Fibroblast of peridontal ligament (primary cell): ENCODE results near the gene PEX16.

Experiments
- DNase-seq: peaks from one replicate; pipeline ENCODE4 v3.0.0-alpha.2; 2010; ENCODE audit errors: extremely low read depth

The PEX16 gene

GRCh38 chr11:45917623-45918330 is at the start of gene PEX16:
PEX16 (minus strand) TSS chr11:45917877; CDS start chr11:45917811, 66 bp downstream.
- peak; percentile 99 for DNase-seq

- peak; percentile 86 for DNase-seq
These were observed 47.3 kb upstream of the PEX16 start for GRCh38 chr11:45964911-45965389.

- DNase-seq: no peak
These were observed 44.1 kb upstream of the PEX16 start for GRCh38 chr11:45961751-45962240.

- DNase-seq: peak; percentile 9
These were observed 42.9 kb upstream of the PEX16 start for GRCh38 chr11:45960387-45961095.

GRCh38 chr11:45959851-45960250 is 42.2 kb upstream of the PEX16 start:
- no peak for DNase-seq

GRCh38 chr11:45949992-45950407 is 32.3 kb upstream of the PEX16 start:
- DNase-seq: peak; percentile 59

GRCh38 chr11:45948356-45948755 is 30.7 kb upstream of the PEX16 start:
- no peak for DNase-seq

- DNase-seq: no peak
These were observed 30.2 kb upstream of the PEX16 start for GRCh38 chr11:45947885-45948284.

- no peak for DNase-seq
These were observed 27.8 kb upstream of the PEX16 start for GRCh38 chr11:45945397-45945999.

GRCh38 chr11:45942381-45942780 is 24.7 kb upstream of the PEX16 start:
- no peak for DNase-seq

GRCh38 chr11:45941285-45941684 is 23.6 kb upstream of the PEX16 start:
- DNase-seq: no peak

GRCh38 chr11:45939836-45940235 is 22.2 kb upstream of the PEX16 start:
- DNase-seq: peak; percentile 9

GRCh38 chr11:45937916-45938315 is 20.2 kb upstream of the PEX16 start:
- DNase-seq: no peak

- DNase-seq: no peak
These were observed 18.9 kb upstream of the PEX16 start for GRCh38 chr11:45936511-45937054.

GRCh38 chr11:45935349-45936064 is 17.8 kb upstream of the PEX16 start:
- DNase-seq: no peak

- DNase-seq: no peak
These were observed 17.1 kb upstream of the PEX16 start for GRCh38 chr11:45934580-45935318.

- DNase-seq: no peak
These were observed 16.3 kb upstream of the PEX16 start for GRCh38 chr11:45933846-45934579.

GRCh38 chr11:45933131-45933831 is 15.6 kb upstream of the PEX16 start:
- DNase-seq: peak; percentile 34

GRCh38 chr11:45932217-45932616 is 14.5 kb upstream of the PEX16 start:
- no peak for DNase-seq

GRCh38 chr11:45931739-45932138 is 14.1 kb upstream of the PEX16 start:
- no peak for DNase-seq
